ENCODE data around the gene ASPHD1.

ASPHD1 gene

GRCh38 chr16:29910819-29911675, 10.8 kb downstream of the ASPHD1 start:
- H3K9me3 ChIP-seq (ENCODE audit: control extremely low read depth in 1 of 5, control insufficient read depth in 4 of 5, insufficient read depth in 2 of 5, low read depth in 1 of 5, low read length in 4 of 5) = no peaks in the 10 kb centered on the region
- ChIA-PET CTCF (interaction anchor here (0.9 to 1.4 kb wide), 4 partner anchors 12 to 95 kb away, joined by 3 to 4 read pairs (median 3); partner anchors contain the start of genes SEZ6L2 and TAOK2), POLR2A (interaction anchor here (0.6 kb wide), 1 partner anchor 39 kb away, joined by 3 read pairs; no protein-coding TSS in a partner anchor)
- H3K4me1 ChIP-seq (ENCODE audit: control extremely low read depth in 1 of 4, control insufficient read depth in 4 of 4, insufficient read depth in 4 of 4, low read length in 3 of 4) = peaks cover 0 to 9% (median 1%) of the 10 kb centered on the region in 4 experiments
- WGBS (ENCODE audit: insufficient coverage) = 98% methylated on average over 18 of the region's 20 CpGs
- no peaks in the 10 kb centered on the region for H3K27me3 ChIP-seq (replicated peaks in 2 of 5; ENCODE audit: control insufficient read depth in 4 of 5, insufficient read depth in 5 of 5, low read length in 4 of 5)
- H3K27ac ChIP-seq (ENCODE audit: insufficient read depth in 1 of 2, low read depth in 1 of 2, low read length in 2 of 2, poor library complexity in 1 of 2, severe bottlenecking in 2 of 2) = no peak overlapping the region
- H3K4me3 ChIP-seq (ENCODE audit: control insufficient read depth in 1 of 7, extremely low read depth in 1 of 7, insufficient read depth in 4 of 7, low read depth in 2 of 7, low read length in 6 of 7) = no peak overlapping the region
- H3K36me3 ChIP-seq (ENCODE audit: control insufficient read depth in 4 of 4, insufficient read depth in 4 of 4, low read length in 3 of 4) = peaks cover 2 to 13% (median 5%) of the 10 kb centered on the region in 4 experiments
- no peak for DNase-seq

GRCh38 chr16:29911676-29912010, 11.4 kb downstream of the ASPHD1 start:
- WGBS (ENCODE audit: insufficient coverage) = 89% methylated on average over 11 of the region's 15 CpGs
- Histone ChIP-seq H3K27ac (ENCODE audit: insufficient read depth in 1 of 2, low read depth in 1 of 2, low read length in 2 of 2, poor library complexity in 1 of 2, severe bottlenecking in 2 of 2) (no peak overlapping the region), H3K9me3 (ENCODE audit: control extremely low read depth in 1 of 5, control insufficient read depth in 4 of 5, insufficient read depth in 2 of 5, low read depth in 1 of 5, low read length in 4 of 5) (no peaks in the 10 kb centered on the region), H3K4me1 (ENCODE audit: control extremely low read depth in 1 of 4, control insufficient read depth in 4 of 4, insufficient read depth in 4 of 4, low read length in 3 of 4) (peaks cover 0 to 9% (median 1%) of the 10 kb centered on the region in 4 experiments), H3K27me3 (replicated peaks in 2 of 5; ENCODE audit: control insufficient read depth in 4 of 5, insufficient read depth in 5 of 5, low read length in 4 of 5) (no peaks in the 10 kb centered on the region), H3K4me3 (ENCODE audit: control insufficient read depth in 1 of 7, extremely low read depth in 1 of 7, insufficient read depth in 4 of 7, low read depth in 2 of 7, low read length in 6 of 7) (no peak overlapping the region), H3K36me3 (ENCODE audit: control insufficient read depth in 4 of 4, insufficient read depth in 4 of 4, low read length in 3 of 4) (peaks cover 2 to 15% (median 6%) of the 10 kb centered on the region in 4 experiments)
- ChIA-PET POLR2A (interaction anchor here (0.6 kb wide), 1 partner anchor 40 kb away, joined by 3 read pairs; no protein-coding TSS in a partner anchor), CTCF (interaction anchor here (0.9 to 1.4 kb wide), 3 partner anchors 47 to 95 kb away, joined by 3 read pairs; partner anchors contain the start of gene TAOK2)
- DNase-seq = no peak

- Histone ChIP-seq H3K4me1 (ENCODE audit: control extremely low read depth in 1 of 4, control insufficient read depth in 4 of 4, insufficient read depth in 4 of 4, low read length in 3 of 4) (peaks cover 0 to 9% (median 1%) of the 10 kb centered on the region in 4 experiments), H3K27ac (ENCODE audit: insufficient read depth in 1 of 2, low read depth in 1 of 2, low read length in 2 of 2, poor library complexity in 1 of 2, severe bottlenecking in 2 of 2) (no peak overlapping the region), H3K4me3 (ENCODE audit: control insufficient read depth in 1 of 7, extremely low read depth in 1 of 7, insufficient read depth in 4 of 7, low read depth in 2 of 7, low read length in 6 of 7) (no peak overlapping the region), H3K9me3 (ENCODE audit: control extremely low read depth in 1 of 5, control insufficient read depth in 4 of 5, insufficient read depth in 2 of 5, low read depth in 1 of 5, low read length in 4 of 5) (no peaks in the 10 kb centered on the region), H3K36me3 (ENCODE audit: control insufficient read depth in 4 of 4, insufficient read depth in 4 of 4, low read length in 3 of 4) (peaks cover 2 to 18% (median 9%) of the 10 kb centered on the region in 4 experiments), H3K27me3 (replicated peaks in 2 of 5; ENCODE audit: control insufficient read depth in 4 of 5, insufficient read depth in 5 of 5, low read length in 4 of 5) (no peaks in the 10 kb centered on the region)
- 95% methylated on average over 9 of the region's 11 CpGs for WGBS (ENCODE audit: insufficient coverage)
- CTCF ChIA-PET = interaction anchor here (0.9 to 1.4 kb wide), 3 partner anchors 48 to 94 kb away, joined by 3 read pairs; partner anchors contain the start of gene TAOK2
- no peak for DNase-seq
- POLR2A ChIA-PET = no interaction called here
These were observed 11.8 kb downstream of the ASPHD1 start for GRCh38 chr16:29912087-29912486.

GRCh38 chr16:29913514-29913913, 13.2 kb downstream of the ASPHD1 start:
- Histone ChIP-seq H3K4me1 (ENCODE audit: control extremely low read depth in 1 of 4, control insufficient read depth in 4 of 4, insufficient read depth in 4 of 4, low read length in 3 of 4) (peaks cover 0 to 9% (median 1%) of the 10 kb centered on the region in 4 experiments), H3K27me3 (replicated peaks in 2 of 5; ENCODE audit: control insufficient read depth in 4 of 5, insufficient read depth in 5 of 5, low read length in 4 of 5) (no peaks in the 10 kb centered on the region), H3K9me3 (ENCODE audit: control extremely low read depth in 1 of 5, control insufficient read depth in 4 of 5, insufficient read depth in 2 of 5, low read depth in 1 of 5, low read length in 4 of 5) (no peaks in the 10 kb centered on the region), H3K4me3 (ENCODE audit: control insufficient read depth in 1 of 7, extremely low read depth in 1 of 7, insufficient read depth in 4 of 7, low read depth in 2 of 7, low read length in 6 of 7) (no peak overlapping the region), H3K36me3 (ENCODE audit: control insufficient read depth in 4 of 4, insufficient read depth in 4 of 4, low read length in 3 of 4) (peaks cover 2 to 18% (median 10%) of the 10 kb centered on the region in 4 experiments), H3K27ac (ENCODE audit: insufficient read depth in 1 of 2, low read depth in 1 of 2, low read length in 2 of 2, poor library complexity in 1 of 2, severe bottlenecking in 2 of 2) (no peak overlapping the region)
- no peak for DNase-seq
- 98% methylated on average over 8 of the region's 8 CpGs for WGBS (ENCODE audit: insufficient coverage)
- ChIA-PET CTCF (interaction anchor here (0.9 kb wide), 1 partner anchor 93 kb away, joined by 3 read pairs; no protein-coding TSS in a partner anchor), POLR2A (no interaction called here)

GRCh38 chr16:29915590-29916247, 15.4 kb downstream of the ASPHD1 start:
- H3K36me3 ChIP-seq (ENCODE audit: control insufficient read depth in 4 of 4, insufficient read depth in 4 of 4, low read length in 3 of 4) = peaks cover 9 to 29% (median 20%) of the 10 kb centered on the region in 4 experiments
- H3K9me3 ChIP-seq (ENCODE audit: control extremely low read depth in 1 of 5, control insufficient read depth in 4 of 5, insufficient read depth in 2 of 5, low read depth in 1 of 5, low read length in 4 of 5) = no peaks in the 10 kb centered on the region
- H3K27me3 ChIP-seq (replicated peaks in 2 of 5; ENCODE audit: control insufficient read depth in 4 of 5, insufficient read depth in 5 of 5, low read length in 4 of 5) = no peaks in the 10 kb centered on the region
- no peak overlapping the region for H3K4me3 ChIP-seq (ENCODE audit: control insufficient read depth in 1 of 7, extremely low read depth in 1 of 7, insufficient read depth in 4 of 7, low read depth in 2 of 7, low read length in 6 of 7)
- H3K27ac ChIP-seq (ENCODE audit: insufficient read depth in 1 of 2, low read depth in 1 of 2, low read length in 2 of 2, poor library complexity in 1 of 2, severe bottlenecking in 2 of 2) = no peak overlapping the region
- 95% methylated on average over 6 of the region's 6 CpGs for WGBS (ENCODE audit: insufficient coverage)
- ChIA-PET CTCF (interaction anchor here (0.9 to 1.8 kb wide), 4 partner anchors 12 to 57 kb away, joined by 3 to 5 read pairs (median 4); partner anchors contain the start of gene ASPHD1), POLR2A (no interaction called here)
- no peak for DNase-seq
- H3K4me1 ChIP-seq (ENCODE audit: control extremely low read depth in 1 of 4, control insufficient read depth in 4 of 4, insufficient read depth in 4 of 4, low read length in 3 of 4) = no peaks in the 10 kb centered on the region

GRCh38 chr16:29916979-29917378, 16.7 kb downstream of the ASPHD1 start:
- Histone ChIP-seq H3K4me1 (ENCODE audit: control extremely low read depth in 1 of 4, control insufficient read depth in 4 of 4, insufficient read depth in 4 of 4, low read length in 3 of 4) (no peaks in the 10 kb centered on the region), H3K36me3 (ENCODE audit: control insufficient read depth in 4 of 4, insufficient read depth in 4 of 4, low read length in 3 of 4) (peaks cover 9 to 36% (median 25%) of the 10 kb centered on the region in 4 experiments), H3K9me3 (ENCODE audit: control extremely low read depth in 1 of 5, control insufficient read depth in 4 of 5, insufficient read depth in 2 of 5, low read depth in 1 of 5, low read length in 4 of 5) (no peaks in the 10 kb centered on the region), H3K27ac (ENCODE audit: insufficient read depth in 1 of 2, low read depth in 1 of 2, low read length in 2 of 2, poor library complexity in 1 of 2, severe bottlenecking in 2 of 2) (no peak overlapping the region), H3K27me3 (replicated peaks in 2 of 5; ENCODE audit: control insufficient read depth in 4 of 5, insufficient read depth in 5 of 5, low read length in 4 of 5) (no peaks in the 10 kb centered on the region), H3K4me3 (ENCODE audit: control insufficient read depth in 1 of 7, extremely low read depth in 1 of 7, insufficient read depth in 4 of 7, low read depth in 2 of 7, low read length in 6 of 7) (no peak overlapping the region)
- CTCF ChIA-PET = interaction anchor here (0.8 kb wide), 1 partner anchor 68 kb away, joined by 3 read pairs; no protein-coding TSS in a partner anchor
- DNase-seq = no peak
- POLR2A ChIA-PET = no interaction called here
- WGBS (ENCODE audit: insufficient coverage) = no CpG with 5 or more reads among the region's 1 CpG
